Measurements from ENCODE around the gene SORL1.
A peak's percentile ranks its signal among the peaks of the same experiment; 100 is the strongest.

SORL1 gene

DNA sequence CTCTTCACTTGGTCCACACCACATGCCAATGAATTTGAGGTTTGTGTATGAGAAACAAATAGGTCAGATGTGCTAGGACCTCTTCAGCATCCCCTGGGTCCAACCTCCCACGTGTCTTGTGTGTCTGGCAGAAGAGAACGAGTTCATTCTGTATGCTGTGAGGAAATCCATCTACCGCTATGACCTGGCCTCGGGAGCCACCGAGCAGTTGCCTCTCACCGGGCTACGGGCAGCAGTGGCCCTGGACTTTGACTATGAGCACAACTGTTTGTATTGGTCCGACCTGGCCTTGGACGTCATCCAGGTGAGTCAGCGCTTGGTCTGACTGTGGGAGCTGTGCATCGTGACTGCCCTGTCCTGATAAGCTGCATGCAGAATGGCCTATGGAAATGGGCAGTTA is 101.7 kb downstream of the SORL1 start:
- H3K4me3 ChIP-seq (ENCODE audit: low read depth in 1 of 2, low read length in 1 of 2) = no peak overlapping the region
- no peak overlapping the region for H3K27ac ChIP-seq
- H3K4me1 ChIP-seq (ENCODE audit: control insufficient read depth in 1 of 2, insufficient read depth in 1 of 2, low read depth in 1 of 2, low read length in 1 of 2) = no peaks in the 10 kb centered on the region
- TF ChIP-seq, protein P1, sequence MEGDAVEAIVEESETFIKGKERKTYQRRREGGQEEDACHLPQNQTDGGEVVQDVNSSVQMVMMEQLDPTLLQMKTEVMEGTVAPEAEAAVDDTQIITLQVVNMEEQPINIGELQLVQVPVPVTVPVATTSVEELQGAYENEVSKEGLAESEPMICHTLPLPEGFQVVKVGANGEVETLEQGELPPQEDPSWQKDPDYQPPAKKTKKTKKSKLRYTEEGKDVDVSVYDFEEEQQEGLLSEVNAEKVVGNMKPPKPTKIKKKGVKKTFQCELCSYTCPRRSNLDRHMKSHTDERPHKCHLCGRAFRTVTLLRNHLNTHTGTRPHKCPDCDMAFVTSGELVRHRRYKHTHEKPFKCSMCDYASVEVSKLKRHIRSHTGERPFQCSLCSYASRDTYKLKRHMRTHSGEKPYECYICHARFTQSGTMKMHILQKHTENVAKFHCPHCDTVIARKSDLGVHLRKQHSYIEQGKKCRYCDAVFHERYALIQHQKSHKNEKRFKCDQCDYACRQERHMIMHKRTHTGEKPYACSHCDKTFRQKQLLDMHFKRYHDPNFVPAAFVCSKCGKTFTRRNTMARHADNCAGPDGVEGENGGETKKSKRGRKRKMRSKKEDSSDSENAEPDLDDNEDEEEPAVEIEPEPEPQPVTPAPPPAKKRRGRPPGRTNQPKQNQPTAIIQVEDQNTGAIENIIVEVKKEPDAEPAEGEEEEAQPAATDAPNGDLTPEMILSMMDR (IDR thresholded peaks at IDR 0.05) = no peak
- no peaks in the 10 kb centered on the region for H3K27me3 ChIP-seq
- peaks cover 99% of the 10 kb centered on the region for H3K36me3 ChIP-seq
- H3K9me3 ChIP-seq = peaks cover 8% of the 10 kb centered on the region

DNA sequence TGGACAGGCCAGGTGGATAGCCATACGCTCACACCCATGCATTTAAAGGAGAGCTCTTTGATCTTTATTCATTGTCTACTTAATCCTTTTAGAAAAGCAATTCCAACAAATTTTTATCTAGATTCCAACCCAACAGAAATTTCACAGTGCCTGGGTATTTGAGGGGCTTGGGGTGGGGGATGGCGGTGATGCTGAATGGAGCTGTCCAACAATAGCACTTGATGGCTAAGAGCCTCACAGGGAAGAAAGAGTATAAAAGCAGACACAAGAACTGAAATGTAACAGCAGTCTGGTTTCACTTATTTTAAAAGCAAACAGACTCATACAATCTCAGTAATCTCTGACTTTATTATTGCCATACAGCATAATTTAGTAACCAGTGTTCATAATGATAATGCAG is 102.4 kb downstream of the SORL1 start:
- no peak overlapping the region for H3K4me3 ChIP-seq (ENCODE audit: low read depth in 1 of 2, low read length in 1 of 2)
- TF ChIP-seq, protein P1 (IDR thresholded peaks at IDR 0.05) = no peak
- no peaks in the 10 kb centered on the region for H3K4me1 ChIP-seq (ENCODE audit: control insufficient read depth in 1 of 2, insufficient read depth in 1 of 2, low read depth in 1 of 2, low read length in 1 of 2)
- H3K27me3 ChIP-seq = no peaks in the 10 kb centered on the region
- H3K36me3 ChIP-seq = peaks cover 100% of the 10 kb centered on the region
- H3K27ac ChIP-seq = no peak overlapping the region
- peaks cover 8% of the 10 kb centered on the region for H3K9me3 ChIP-seq

DNA sequence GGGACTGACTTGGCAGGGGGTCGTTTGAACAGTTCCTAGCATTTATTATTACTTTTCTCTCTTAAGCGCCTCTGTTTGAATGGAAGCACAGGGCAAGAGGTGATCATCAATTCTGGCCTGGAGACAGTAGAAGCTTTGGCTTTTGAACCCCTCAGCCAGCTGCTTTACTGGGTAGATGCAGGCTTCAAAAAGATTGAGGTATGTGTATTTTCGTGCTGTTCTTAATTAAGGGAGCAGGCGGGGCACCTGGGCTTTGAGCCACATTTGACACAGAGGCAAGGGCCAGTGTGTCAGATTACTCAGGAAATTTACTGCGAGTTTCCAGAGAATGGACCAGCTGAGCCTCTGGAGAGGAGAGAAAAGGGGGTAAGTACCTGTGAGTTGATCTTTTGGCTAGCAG is 103.0 kb downstream of the SORL1 start:
- H3K27ac ChIP-seq = no peak overlapping the region
- TF ChIP-seq, protein P1 (IDR thresholded peaks at IDR 0.05) = no peak
- peaks cover 8% of the 10 kb centered on the region for H3K9me3 ChIP-seq
- peaks cover 100% of the 10 kb centered on the region for H3K36me3 ChIP-seq
- no peaks in the 10 kb centered on the region for H3K27me3 ChIP-seq
- no peaks in the 10 kb centered on the region for H3K4me1 ChIP-seq (ENCODE audit: control insufficient read depth in 1 of 2, insufficient read depth in 1 of 2, low read depth in 1 of 2, low read length in 1 of 2)
- H3K4me3 ChIP-seq (ENCODE audit: low read depth in 1 of 2, low read length in 1 of 2) = no peak overlapping the region

DNA sequence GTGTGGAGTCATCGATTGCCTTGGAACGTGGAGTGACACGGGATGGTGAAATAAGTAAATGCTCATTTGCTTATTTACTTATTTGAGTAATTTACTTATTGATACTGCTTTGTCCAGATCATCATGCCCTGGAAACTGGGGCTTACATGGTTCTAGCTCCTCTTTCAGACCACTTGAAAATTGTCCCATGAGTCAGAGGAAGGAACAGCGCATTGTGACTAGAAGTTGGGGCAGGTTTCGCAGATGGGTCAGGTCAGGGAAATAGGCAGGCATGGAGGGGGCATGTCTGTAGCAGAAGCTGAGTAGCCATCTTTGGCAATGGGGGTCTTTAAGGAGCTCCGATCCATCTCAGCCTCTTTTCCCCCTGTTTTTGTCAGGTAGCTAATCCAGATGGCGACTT is 104.8 kb downstream of the SORL1 start:
- Histone ChIP-seq H3K27me3 (no peaks in the 10 kb centered on the region), H3K27ac (peak overlapping the region; percentile 34), H3K36me3 (peaks cover 100% of the 10 kb centered on the region), H3K4me3 (ENCODE audit: low read depth in 1 of 2, low read length in 1 of 2) (no peak overlapping the region), H3K4me1 (ENCODE audit: control insufficient read depth in 1 of 2, insufficient read depth in 1 of 2, low read depth in 1 of 2, low read length in 1 of 2) (no peaks in the 10 kb centered on the region), H3K9me3 (peaks cover 8% of the 10 kb centered on the region)
- TF ChIP-seq, protein P1 (IDR thresholded peaks at IDR 0.05) = no peak

DNA sequence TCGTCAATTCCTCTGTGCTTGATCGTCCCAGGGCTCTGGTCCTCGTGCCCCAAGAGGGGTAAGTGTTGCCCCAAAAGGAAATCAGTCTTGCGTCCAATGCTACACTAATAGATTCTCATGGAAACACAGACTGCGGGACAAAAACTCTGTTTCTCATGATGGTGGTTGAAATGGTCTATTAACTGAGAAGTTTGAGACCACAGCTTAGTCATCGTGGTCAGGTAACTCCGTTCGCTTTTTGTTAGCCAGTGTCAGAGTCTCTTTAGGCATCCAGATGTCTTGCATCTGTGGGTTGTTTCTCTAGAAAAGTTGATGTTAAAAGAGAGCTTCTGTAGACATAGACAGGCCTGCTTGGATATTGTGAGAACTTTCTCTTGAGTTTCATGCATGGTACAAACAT is 105.2 kb downstream of the SORL1 start:
- peak overlapping the region; percentile 34 for H3K27ac ChIP-seq
- H3K4me1 ChIP-seq (ENCODE audit: control insufficient read depth in 1 of 2, insufficient read depth in 1 of 2, low read depth in 1 of 2, low read length in 1 of 2) = no peaks in the 10 kb centered on the region
- no peak overlapping the region for H3K4me3 ChIP-seq (ENCODE audit: low read depth in 1 of 2, low read length in 1 of 2)
- peaks cover 8% of the 10 kb centered on the region for H3K9me3 ChIP-seq
- TF ChIP-seq, protein P1 (IDR thresholded peaks at IDR 0.05) = no peak
- peaks cover 100% of the 10 kb centered on the region for H3K36me3 ChIP-seq
- H3K27me3 ChIP-seq = no peaks in the 10 kb centered on the region
